ENCODE data around the gene HACD3. TPM values are rescaled to one million over a fixed set of nuclear protein-coding genes. Genes with fewer than 3 reads are reported as not detected.
"Not testable (repeated sequence)": the region's sequence is repeated elsewhere in the genome, so short reads cannot be mapped to it uniquely, and the experiment has no call there.

HACD3 gene
- total RNA-seq, 1 donor from 2014 or later = 113 TPM

GRCh38 chr15:65533057-65533756 is 2.9 kb downstream of the HACD3 start:
- Mint-ChIP-seq H3K9me3 (no peaks in the 10 kb centered on the region), H3K4me3 (peak overlapping the region; percentile 39), H3K27ac (peak overlapping the region; percentile 92), H3K4me1 (peaks cover 36% of the 10 kb centered on the region), H3K36me3 (peaks cover 12% of the 10 kb centered on the region), H3K27me3 (ENCODE audit: low read depth) (no peaks in the 10 kb centered on the region)
- TF ChIP-seq, protein P1, sequence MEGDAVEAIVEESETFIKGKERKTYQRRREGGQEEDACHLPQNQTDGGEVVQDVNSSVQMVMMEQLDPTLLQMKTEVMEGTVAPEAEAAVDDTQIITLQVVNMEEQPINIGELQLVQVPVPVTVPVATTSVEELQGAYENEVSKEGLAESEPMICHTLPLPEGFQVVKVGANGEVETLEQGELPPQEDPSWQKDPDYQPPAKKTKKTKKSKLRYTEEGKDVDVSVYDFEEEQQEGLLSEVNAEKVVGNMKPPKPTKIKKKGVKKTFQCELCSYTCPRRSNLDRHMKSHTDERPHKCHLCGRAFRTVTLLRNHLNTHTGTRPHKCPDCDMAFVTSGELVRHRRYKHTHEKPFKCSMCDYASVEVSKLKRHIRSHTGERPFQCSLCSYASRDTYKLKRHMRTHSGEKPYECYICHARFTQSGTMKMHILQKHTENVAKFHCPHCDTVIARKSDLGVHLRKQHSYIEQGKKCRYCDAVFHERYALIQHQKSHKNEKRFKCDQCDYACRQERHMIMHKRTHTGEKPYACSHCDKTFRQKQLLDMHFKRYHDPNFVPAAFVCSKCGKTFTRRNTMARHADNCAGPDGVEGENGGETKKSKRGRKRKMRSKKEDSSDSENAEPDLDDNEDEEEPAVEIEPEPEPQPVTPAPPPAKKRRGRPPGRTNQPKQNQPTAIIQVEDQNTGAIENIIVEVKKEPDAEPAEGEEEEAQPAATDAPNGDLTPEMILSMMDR (IDR thresholded peaks at IDR 0.05; ENCODE audit: unreplicated experiment) = no peak
- no peak for DNase-seq (ENCODE audit: low spot score in 2 of 2, unreplicated experiment in 2 of 2)

GRCh38 chr15:65535192-65535591 is 4.9 kb downstream of the HACD3 start:
- peaks cover 14% of the 10 kb centered on the region for H3K36me3 Mint-ChIP-seq
- TF ChIP-seq, protein P1 (IDR thresholded peaks at IDR 0.05; ENCODE audit: unreplicated experiment) = no peak
- H3K27me3 Mint-ChIP-seq (ENCODE audit: low read depth) = no peaks in the 10 kb centered on the region
- H3K4me3 Mint-ChIP-seq = no peak overlapping the region
- DNase-seq (ENCODE audit: low spot score in 2 of 2, unreplicated experiment in 2 of 2) = no peak
- peaks cover 30% of the 10 kb centered on the region for H3K4me1 Mint-ChIP-seq
- H3K9me3 Mint-ChIP-seq = no peaks in the 10 kb centered on the region
- no peak overlapping the region for H3K27ac Mint-ChIP-seq

- peaks cover 3% of the 10 kb centered on the region for H3K4me1 Mint-ChIP-seq
- peaks cover 15% of the 10 kb centered on the region for H3K36me3 Mint-ChIP-seq
- no peaks in the 10 kb centered on the region for H3K27me3 Mint-ChIP-seq (ENCODE audit: low read depth)
- TF ChIP-seq, protein P1 (IDR thresholded peaks at IDR 0.05; ENCODE audit: unreplicated experiment) = no peak
- H3K4me3 Mint-ChIP-seq = no peak overlapping the region
- no peak for DNase-seq (ENCODE audit: low spot score in 2 of 2, unreplicated experiment in 2 of 2)
- no peak overlapping the region for H3K27ac Mint-ChIP-seq
- H3K9me3 Mint-ChIP-seq = no peaks in the 10 kb centered on the region
Measured at GRCh38 chr15:65540314-65540713, 10.1 kb downstream of the HACD3 start.

GRCh38 chr15:65541231-65541820 is 11.1 kb downstream of the HACD3 start:
- Mint-ChIP-seq H3K9me3 (no peaks in the 10 kb centered on the region), H3K4me1 (peaks cover 3% of the 10 kb centered on the region), H3K27me3 (ENCODE audit: low read depth) (no peaks in the 10 kb centered on the region), H3K36me3 (peaks cover 13% of the 10 kb centered on the region), H3K27ac (no peak overlapping the region), H3K4me3 (no peak overlapping the region)
- TF ChIP-seq, protein P1 (IDR thresholded peaks at IDR 0.05; ENCODE audit: unreplicated experiment) = no peak
- DNase-seq (ENCODE audit: low spot score in 2 of 2, unreplicated experiment in 2 of 2) = no peak

GRCh38 chr15:65547841-65548240 is 17.6 kb downstream of the HACD3 start:
- H3K9me3 Mint-ChIP-seq = no peaks in the 10 kb centered on the region
- no peak overlapping the region for H3K4me3 Mint-ChIP-seq
- H3K4me1 Mint-ChIP-seq = peaks cover 2% of the 10 kb centered on the region
- TF ChIP-seq, protein P1 (IDR thresholded peaks at IDR 0.05; ENCODE audit: unreplicated experiment) = no peak
- H3K27me3 Mint-ChIP-seq (ENCODE audit: low read depth) = no peaks in the 10 kb centered on the region
- DNase-seq (ENCODE audit: low spot score in 2 of 2, unreplicated experiment in 2 of 2) = no peak
- H3K36me3 Mint-ChIP-seq = peaks cover 4% of the 10 kb centered on the region
- H3K27ac Mint-ChIP-seq = no peak overlapping the region

DNA sequence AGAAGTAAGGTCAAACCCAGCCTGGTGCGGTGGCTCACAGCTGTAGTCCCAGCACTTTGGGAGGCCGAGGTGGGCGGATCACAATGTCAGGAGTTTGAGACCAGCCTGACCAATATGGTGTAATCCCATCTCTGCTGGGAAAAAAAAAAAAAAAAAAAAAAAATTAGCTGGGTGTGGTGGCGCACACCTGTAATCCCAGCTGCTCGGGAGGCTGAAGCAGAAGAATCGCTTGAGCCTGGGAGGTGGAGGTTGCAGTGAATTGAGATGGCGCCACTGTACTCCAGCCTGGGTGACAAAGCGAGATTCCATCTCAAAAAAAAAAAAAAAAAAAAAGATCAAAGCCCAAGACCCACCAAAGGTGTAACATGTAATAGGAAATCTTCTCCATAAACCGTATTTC is 19.0 kb downstream of the HACD3 start:
- DNase-seq (ENCODE audit: low spot score in 2 of 2, unreplicated experiment in 2 of 2); H3K4me3 Mint-ChIP-seq; H3K4me1 Mint-ChIP-seq; H3K27ac Mint-ChIP-seq; H3K27me3 Mint-ChIP-seq (ENCODE audit: low read depth); H3K9me3 Mint-ChIP-seq: not testable (repeated sequence)
- H3K36me3 Mint-ChIP-seq = peaks cover 11% of the 10 kb centered on the region
